Astrocyte (in vitro differentiated cells and primary cell): Measurements from ENCODE around the gene DDOST. TPM values are rescaled to one million over a fixed set of nuclear protein-coding genes. Genes with fewer than 3 reads are reported as not detected.

Experiments used
- DNase-seq: peaks from one replicate; pipeline ENCODE4 v3.0.0-alpha.2; 2010; ENCODE audit warnings: low read depth
- FAIRE-seq: peaks from 2 replicates; lab custom pipeline; 2011; peaks lifted over from hg19 to GRCh38; lab: Jason Lieb, UNC
- H2AFZ ChIP-seq: 2 replicates; pipeline ENCODE4 v1.6.0; 2012; ENCODE audit warnings: low read depth, low read length, inconsistent platforms
- H3K27ac ChIP-seq: 2 replicates; pipeline ENCODE4 v1.5.1; 2011; ENCODE audit warnings: low read depth, low read length, inconsistent platforms
- H3K27me3 ChIP-seq: 2 replicates; pipeline ENCODE4 v1.6.0; 2011; ENCODE audit warnings: low read length, inconsistent platforms; ENCODE audit not compliant: insufficient read depth
- H3K36me3 ChIP-seq: 2 replicates; pipeline ENCODE4 v1.5.1; 2011; ENCODE audit warnings: low read length, inconsistent platforms; ENCODE audit not compliant: insufficient read depth
- H3K4me1 ChIP-seq: 2 replicates; pipeline ENCODE4 v1.5.1; 2011; ENCODE audit warnings: low read length, inconsistent platforms; ENCODE audit not compliant: insufficient read depth
- H3K4me2 ChIP-seq: 2 replicates; pipeline ENCODE4 v1.6.0; 2012; ENCODE audit warnings: low read length, inconsistent platforms
- H3K4me3 ChIP-seq: 2 replicates; pipeline ENCODE4 v1.5.1; 2011; ENCODE audit warnings: low read depth, mild to moderate bottlenecking, low read length, inconsistent platforms; ENCODE audit not compliant: insufficient read depth
- H3K79me2 ChIP-seq: 2 replicates; pipeline ENCODE4 v1.6.0; 2012; ENCODE audit warnings: mild to moderate bottlenecking, low read length, inconsistent platforms; ENCODE audit not compliant: insufficient read depth
- H3K9ac ChIP-seq: 2 replicates; pipeline ENCODE4 v1.6.0; 2012; ENCODE audit warnings: mild to moderate bottlenecking, low read length, inconsistent platforms
- H3K9me3 ChIP-seq: 2 replicates; pipeline ENCODE4 v1.5.1; 2012; ENCODE audit warnings: low read depth, mild to moderate bottlenecking, low read length, inconsistent platforms; ENCODE audit not compliant: insufficient read depth
- H4K20me1 ChIP-seq: 2 replicates; pipeline ENCODE4 v1.6.0; 2012; ENCODE audit warnings: low read length, inconsistent platforms; ENCODE audit not compliant: insufficient read depth
- H3K27ac Mint-ChIP-seq: one replicate; pipeline ENCODE4 v1.8.0; 2021; ENCODE audit warnings: mild to moderate bottlenecking, mixed read lengths; ENCODE audit not compliant: unreplicated experiment
- H3K27me3 Mint-ChIP-seq: one replicate; pipeline ENCODE4 v1.8.0; 2021; ENCODE audit warnings: low read depth, mixed read lengths; ENCODE audit not compliant: unreplicated experiment
- H3K36me3 Mint-ChIP-seq: one replicate; pipeline ENCODE4 v1.8.0; 2021; ENCODE audit warnings: low read depth, mixed read lengths; ENCODE audit not compliant: unreplicated experiment
- H3K4me1 Mint-ChIP-seq: one replicate; pipeline ENCODE4 v1.8.0; 2021; ENCODE audit warnings: low read depth, mixed read lengths; ENCODE audit not compliant: unreplicated experiment
- H3K4me3 Mint-ChIP-seq: one replicate; pipeline ENCODE4 v1.8.0; 2021; ENCODE audit warnings: mild to moderate bottlenecking, moderate library complexity, mixed read lengths; ENCODE audit not compliant: unreplicated experiment
- H3K9me3 Mint-ChIP-seq: one replicate; pipeline ENCODE4 v1.8.0; 2021; ENCODE audit warnings: mild to moderate bottlenecking, mixed read lengths; ENCODE audit not compliant: unreplicated experiment
- EZH2 ChIP-seq: IDR thresholded peaks from 2 replicates; pipeline ENCODE4 v1.6.1; 2012; ENCODE audit warnings: mild to moderate bottlenecking, low read length, inconsistent platforms; ENCODE audit not compliant: insufficient read depth
- total RNA-seq: library from RNA; stranded (reverse); gene quantifications from 2 replicates; pipeline ENCODE4 v1.2.1, GENCODE V29; 2021
- TF ChIP-seq, protein P1 (sequence below): IDR thresholded peaks from 2 replicates; pipeline ENCODE4 v1.5.1; 2011; ENCODE audit warnings: low read depth, mild to moderate bottlenecking, inconsistent platforms, low read length, moderate library complexity; ENCODE audit not compliant: insufficient read depth

Gene DDOST
- total RNA-seq, 1 donor from 2014 or later, result 327 TPM

DNA sequence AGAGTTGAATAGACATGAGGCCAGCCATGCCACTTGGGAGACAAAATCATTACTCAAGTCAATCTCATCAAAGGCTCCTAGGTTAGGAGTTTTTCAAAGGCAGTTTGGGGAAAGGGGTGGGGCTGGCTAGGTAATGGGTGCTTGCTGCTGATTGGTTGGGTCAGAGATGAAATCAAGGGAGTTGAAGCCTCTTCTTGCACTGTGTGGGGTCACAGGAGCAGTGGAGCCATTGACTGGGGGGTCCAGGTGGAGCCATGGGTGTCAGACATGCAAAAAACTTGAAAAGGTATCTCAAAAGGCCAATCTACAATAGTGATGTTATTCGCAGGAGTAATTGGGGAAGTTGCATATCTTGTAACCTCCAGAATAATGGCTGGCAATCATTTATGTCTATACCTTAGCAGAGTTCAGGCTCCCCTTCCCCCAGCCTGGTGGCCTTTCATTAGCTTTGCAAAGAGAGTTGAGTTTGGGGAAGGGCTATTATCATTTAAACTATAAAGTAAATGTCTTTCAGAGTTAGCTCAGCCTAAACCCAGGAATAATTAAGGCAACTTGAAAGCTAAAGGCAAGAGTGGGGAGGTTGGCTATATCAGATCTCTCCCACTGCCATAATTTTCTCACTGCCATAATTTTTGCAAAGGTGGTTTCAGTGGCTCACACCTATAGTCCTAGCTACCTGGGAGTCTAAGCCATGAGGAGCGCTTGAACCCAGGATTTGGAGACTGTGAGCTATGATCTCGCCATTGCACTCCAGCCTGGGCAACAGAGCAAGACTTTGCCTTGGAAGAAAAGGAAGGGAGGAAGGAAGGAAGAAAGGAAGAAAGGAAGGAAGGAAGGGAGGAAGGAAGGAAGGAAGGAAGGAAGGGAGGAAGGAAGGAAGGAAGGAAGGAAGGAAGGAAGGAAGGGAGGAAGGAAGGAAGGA lies 35.7 kb downstream of the DDOST start:
- DNase-seq (no peak), FAIRE-seq (no peak)
- Histone ChIP-seq H2AFZ (no peak overlapping the region), H4K20me1 (no peaks in the 10 kb centered on the region), H3K27me3 (no peaks in the 10 kb centered on the region), H3K4me1 (no peaks in the 10 kb centered on the region), H3K9ac (no peak overlapping the region), H3K36me3 (no peaks in the 10 kb centered on the region), H3K9me3 (no peaks in the 10 kb centered on the region), H3K4me3 (no peak overlapping the region), H3K27ac (no peak overlapping the region), H3K4me2 (no peak overlapping the region), H3K79me2 (no peaks in the 10 kb centered on the region)
- no peak for TF ChIP-seq EZH2
- TF ChIP-seq, protein P1, sequence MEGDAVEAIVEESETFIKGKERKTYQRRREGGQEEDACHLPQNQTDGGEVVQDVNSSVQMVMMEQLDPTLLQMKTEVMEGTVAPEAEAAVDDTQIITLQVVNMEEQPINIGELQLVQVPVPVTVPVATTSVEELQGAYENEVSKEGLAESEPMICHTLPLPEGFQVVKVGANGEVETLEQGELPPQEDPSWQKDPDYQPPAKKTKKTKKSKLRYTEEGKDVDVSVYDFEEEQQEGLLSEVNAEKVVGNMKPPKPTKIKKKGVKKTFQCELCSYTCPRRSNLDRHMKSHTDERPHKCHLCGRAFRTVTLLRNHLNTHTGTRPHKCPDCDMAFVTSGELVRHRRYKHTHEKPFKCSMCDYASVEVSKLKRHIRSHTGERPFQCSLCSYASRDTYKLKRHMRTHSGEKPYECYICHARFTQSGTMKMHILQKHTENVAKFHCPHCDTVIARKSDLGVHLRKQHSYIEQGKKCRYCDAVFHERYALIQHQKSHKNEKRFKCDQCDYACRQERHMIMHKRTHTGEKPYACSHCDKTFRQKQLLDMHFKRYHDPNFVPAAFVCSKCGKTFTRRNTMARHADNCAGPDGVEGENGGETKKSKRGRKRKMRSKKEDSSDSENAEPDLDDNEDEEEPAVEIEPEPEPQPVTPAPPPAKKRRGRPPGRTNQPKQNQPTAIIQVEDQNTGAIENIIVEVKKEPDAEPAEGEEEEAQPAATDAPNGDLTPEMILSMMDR, result no peak
- Mint-ChIP-seq H3K27me3 (peaks cover 5% of the 10 kb centered on the region), H3K27ac (no peak overlapping the region), H3K4me3 (no peak overlapping the region), H3K36me3 (no peaks in the 10 kb centered on the region), H3K4me1 (no peaks in the 10 kb centered on the region), H3K9me3 (peaks cover 4% of the 10 kb centered on the region)

DNA sequence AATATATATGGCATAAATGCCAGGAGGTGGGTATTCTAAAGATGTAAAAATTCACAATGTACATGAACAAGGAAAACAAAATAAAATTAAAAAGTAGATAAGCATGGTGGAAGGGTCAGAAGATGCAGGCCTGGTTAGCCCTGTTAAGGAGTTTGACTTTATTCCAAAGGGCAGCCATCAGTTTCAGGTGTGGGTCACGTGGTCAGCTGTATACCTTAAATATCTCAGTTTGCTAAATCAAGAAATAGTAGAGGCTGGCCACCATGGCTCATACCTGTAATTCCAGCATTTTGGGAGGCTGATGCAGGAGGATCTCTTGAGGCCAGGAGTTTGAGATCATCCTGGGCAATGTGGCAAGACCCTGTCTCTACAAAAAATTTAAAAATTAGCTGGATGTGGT lies 36.5 kb downstream of the DDOST start:
- Histone ChIP-seq H3K4me3 (no peak overlapping the region), H3K27me3 (no peaks in the 10 kb centered on the region), H3K27ac (no peak overlapping the region), H3K9me3 (no peaks in the 10 kb centered on the region), H3K36me3 (no peaks in the 10 kb centered on the region), H3K9ac (no peak overlapping the region), H2AFZ (no peak overlapping the region), H3K4me2 (no peak overlapping the region), H3K4me1 (no peaks in the 10 kb centered on the region), H4K20me1 (no peaks in the 10 kb centered on the region), H3K79me2 (no peaks in the 10 kb centered on the region)
- H3K4me1 Mint-ChIP-seq, result no peaks in the 10 kb centered on the region
- no peak overlapping the region for H3K4me3 Mint-ChIP-seq
- TF ChIP-seq, protein P1, result no peak
- no peak for TF ChIP-seq EZH2
- no peaks in the 10 kb centered on the region for H3K36me3 Mint-ChIP-seq
- H3K27me3 Mint-ChIP-seq, result peaks cover 8% of the 10 kb centered on the region
- H3K9me3 Mint-ChIP-seq, result peaks cover 4% of the 10 kb centered on the region
- no peak overlapping the region for H3K27ac Mint-ChIP-seq
- DNase-seq, result no peak
- no peak for FAIRE-seq

DNA sequence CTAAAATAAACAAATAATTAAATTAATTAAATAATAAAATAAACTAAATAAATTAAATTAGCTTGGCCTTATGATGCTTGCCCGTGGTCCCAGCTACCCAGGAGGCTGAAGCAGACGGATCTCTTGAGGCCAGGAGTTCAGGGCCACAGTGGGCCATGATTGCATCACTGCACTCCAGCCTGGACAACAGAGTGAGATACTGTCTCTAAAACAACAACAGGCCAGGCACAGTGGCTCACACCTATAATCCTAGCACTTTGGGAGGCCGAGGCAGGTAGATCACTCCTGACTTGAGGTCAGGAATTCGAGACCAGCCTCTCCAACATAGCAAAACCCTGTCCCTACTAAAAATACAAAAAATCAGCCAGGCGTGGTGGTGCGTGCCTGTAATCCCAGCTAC lies 40.2 kb downstream of the DDOST start:
- H3K36me3 Mint-ChIP-seq, result no peaks in the 10 kb centered on the region
- Histone ChIP-seq H3K4me2 (no peak overlapping the region), H3K9me3 (no peaks in the 10 kb centered on the region), H2AFZ (no peak overlapping the region), H3K9ac (no peak overlapping the region), H3K27me3 (no peaks in the 10 kb centered on the region), H3K4me1 (no peaks in the 10 kb centered on the region), H3K79me2 (no peaks in the 10 kb centered on the region), H3K36me3 (no peaks in the 10 kb centered on the region), H3K27ac (no peak overlapping the region), H4K20me1 (no peaks in the 10 kb centered on the region), H3K4me3 (no peak overlapping the region)
- TF ChIP-seq EZH2, result no peak
- TF ChIP-seq, protein P1, result no peak
- no peak overlapping the region for H3K4me3 Mint-ChIP-seq
- H3K27me3 Mint-ChIP-seq, result peaks cover 22% of the 10 kb centered on the region
- FAIRE-seq, result no peak
- no peak for DNase-seq
- no peaks in the 10 kb centered on the region for H3K4me1 Mint-ChIP-seq
- peaks cover 4% of the 10 kb centered on the region for H3K9me3 Mint-ChIP-seq
- H3K27ac Mint-ChIP-seq, result no peak overlapping the region
